HG03442 (cell line): Measurements from ENCODE around the gene CORO6.

Experiments used
- ATAC-seq: cut with Tn5 transposase; IDR thresholded peaks from one replicate; pipeline ENCODE4 v1.9.1; 2021; ENCODE audit warnings: mild to moderate bottlenecking, moderate library complexity; ENCODE audit not compliant: unreplicated experiment

Gene CORO6

DNA sequence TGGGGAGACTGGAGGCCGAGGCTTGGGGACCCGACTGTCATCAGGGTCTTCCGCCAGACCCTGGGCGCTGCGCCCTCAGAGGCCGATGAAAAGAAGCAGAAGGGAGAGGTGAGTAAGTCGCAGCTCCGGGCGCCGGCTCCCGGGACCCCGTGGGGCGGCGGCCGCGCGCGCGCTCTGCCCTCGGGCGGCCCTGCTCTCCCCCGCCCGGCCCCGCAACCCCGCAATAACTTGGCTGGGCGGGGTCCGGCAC is 55.5 kb downstream of the CORO6 start:
- ATAC-seq = peak; percentile 10

DNA sequence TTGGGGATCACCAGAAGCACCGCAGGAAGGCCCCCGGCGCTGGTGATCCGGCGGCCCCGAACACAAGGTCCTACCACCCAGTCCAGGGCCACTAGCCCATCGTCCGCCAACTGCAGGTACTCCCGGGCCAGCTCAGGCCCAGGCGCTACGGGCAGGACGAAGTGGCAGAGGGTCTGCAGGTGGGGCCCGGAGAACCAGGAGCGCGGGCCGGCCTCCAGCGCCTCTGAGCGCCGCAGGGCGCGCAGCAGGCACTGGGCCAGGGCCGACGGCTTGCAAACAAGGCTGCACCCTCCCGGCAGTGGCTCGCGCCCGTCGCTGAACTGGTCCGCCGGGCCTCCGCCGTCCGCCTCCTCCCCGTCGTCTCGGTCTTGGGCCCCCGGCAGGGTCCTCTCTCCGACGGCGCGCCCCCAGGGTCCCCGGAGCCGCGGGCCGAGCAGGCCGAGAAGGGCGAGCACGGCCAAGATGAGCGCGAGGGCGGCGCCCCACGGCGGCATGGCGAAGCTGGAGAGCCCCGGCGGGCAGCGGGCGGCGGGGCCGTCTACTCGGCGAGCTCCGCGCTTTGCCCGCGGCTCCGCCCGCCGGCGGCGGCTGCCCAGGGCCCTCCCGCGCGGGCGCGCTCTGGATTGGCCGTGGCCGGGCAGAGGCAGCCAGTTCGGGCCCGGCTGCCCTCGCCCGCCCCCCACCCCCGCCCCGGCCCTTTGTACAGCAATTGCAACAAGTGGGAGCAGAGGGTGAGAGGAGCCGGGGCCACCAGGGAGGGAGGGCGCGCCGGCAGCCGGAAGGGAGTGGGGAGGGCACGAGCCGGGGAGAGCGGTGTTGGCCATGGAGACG is 56.0 kb downstream of the CORO6 start, which contains the start of gene ABHD15:
ABHD15 (minus strand) TSS at position 565 of the 831 bp plus-strand sequence; CDS start at position 494, 71 bp downstream.
- ATAC-seq = peak; percentile 30

GRCh38 chr17:29565643-29566472 is 56.9 kb downstream of the CORO6 start:
- ATAC-seq = peak; percentile 9
